GM13976 (cell line): ENCODE measurements around the gene EVX2.

Experiments
- DNase-seq: peaks from one replicate; pipeline ENCODE4 v3.0.0; 2012; ENCODE audit warnings: low spot score
- in situ Hi-C: fragments of 300-500 bp; cut with MboI; formaldehyde crosslinking; loops from one replicate; pipeline ENCODE4 v1.12.0; 2022; ENCODE audit warnings: low sequenced_read_pairs, mixed read lengths, inconsistent platforms; ENCODE audit not compliant: unreplicated experiment
- TF ChIP-seq, protein P1 (sequence below): IDR thresholded peaks from 2 replicates; pipeline ENCODE4 v1.5.1; 2012; ENCODE audit warnings: borderline replicate concordance, mild to moderate bottlenecking; ENCODE audit not compliant: insufficient read depth; ENCODE audit errors: extremely low read depth, missing control alignments, control extremely low read depth

EVX2 gene

DNA sequence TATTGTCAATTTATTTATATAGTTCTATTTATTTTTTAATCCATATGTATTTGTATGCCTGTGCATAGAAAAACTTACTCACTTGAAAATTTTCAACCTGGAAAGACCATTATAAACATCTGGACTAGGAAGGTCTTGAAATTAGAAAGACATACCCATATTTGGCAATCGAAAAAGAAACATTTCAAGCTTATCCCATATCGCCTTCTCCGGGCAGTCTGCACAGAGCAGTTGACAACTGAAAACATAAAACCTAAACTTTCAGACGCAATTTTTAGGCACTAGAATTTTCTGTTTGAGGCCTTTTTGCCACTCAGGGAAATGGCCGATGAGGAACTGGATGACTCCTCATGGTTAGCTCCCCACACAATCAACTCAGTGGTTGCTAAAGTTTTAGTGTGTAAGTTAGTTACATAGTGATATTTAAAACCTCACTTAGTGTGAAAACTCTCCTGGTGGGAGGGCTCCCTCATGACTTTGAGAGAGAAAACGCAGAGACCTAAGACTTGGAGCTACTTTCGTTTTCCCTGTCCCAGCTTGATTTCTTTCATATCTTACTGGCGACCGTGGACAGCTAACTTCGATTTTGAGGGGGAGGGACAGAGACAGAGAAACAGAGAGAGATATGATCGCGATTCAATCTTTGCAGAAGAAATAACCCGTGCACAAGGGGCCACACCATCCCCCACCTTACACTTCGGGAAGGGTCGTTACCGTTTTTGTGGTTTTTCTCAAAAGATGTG, 12.7 kb upstream of the EVX2 start:
- TF ChIP-seq, protein P1, sequence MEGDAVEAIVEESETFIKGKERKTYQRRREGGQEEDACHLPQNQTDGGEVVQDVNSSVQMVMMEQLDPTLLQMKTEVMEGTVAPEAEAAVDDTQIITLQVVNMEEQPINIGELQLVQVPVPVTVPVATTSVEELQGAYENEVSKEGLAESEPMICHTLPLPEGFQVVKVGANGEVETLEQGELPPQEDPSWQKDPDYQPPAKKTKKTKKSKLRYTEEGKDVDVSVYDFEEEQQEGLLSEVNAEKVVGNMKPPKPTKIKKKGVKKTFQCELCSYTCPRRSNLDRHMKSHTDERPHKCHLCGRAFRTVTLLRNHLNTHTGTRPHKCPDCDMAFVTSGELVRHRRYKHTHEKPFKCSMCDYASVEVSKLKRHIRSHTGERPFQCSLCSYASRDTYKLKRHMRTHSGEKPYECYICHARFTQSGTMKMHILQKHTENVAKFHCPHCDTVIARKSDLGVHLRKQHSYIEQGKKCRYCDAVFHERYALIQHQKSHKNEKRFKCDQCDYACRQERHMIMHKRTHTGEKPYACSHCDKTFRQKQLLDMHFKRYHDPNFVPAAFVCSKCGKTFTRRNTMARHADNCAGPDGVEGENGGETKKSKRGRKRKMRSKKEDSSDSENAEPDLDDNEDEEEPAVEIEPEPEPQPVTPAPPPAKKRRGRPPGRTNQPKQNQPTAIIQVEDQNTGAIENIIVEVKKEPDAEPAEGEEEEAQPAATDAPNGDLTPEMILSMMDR = no peak
- in situ Hi-C loops = loop anchor here (25.0 kb wide), 1 partner anchor 734 kb away; no protein-coding TSS in a partner anchor
- no peak for DNase-seq

DNA sequence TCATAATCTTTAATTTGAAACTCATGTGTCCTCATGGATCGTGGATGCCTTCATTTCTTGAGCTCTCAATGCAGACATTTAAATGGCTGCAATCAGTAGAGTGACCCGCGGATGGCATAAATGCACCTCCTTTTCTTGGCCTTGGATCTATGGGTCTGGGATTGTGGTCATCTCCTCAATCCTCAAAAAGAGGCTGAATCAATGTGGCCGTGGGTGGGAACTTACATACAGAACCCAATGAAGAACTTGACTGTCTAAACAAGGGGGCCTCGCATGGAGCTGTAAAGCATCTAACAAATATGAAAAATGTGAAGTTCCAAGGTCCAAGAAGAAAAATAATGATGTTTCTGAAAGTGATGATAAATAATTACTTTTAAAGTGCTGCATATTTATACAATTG, 11.7 kb upstream of the EVX2 start:
- no peak for DNase-seq
- in situ Hi-C loops = loop anchor here (25.0 kb wide), 1 partner anchor 733 kb away; no protein-coding TSS in a partner anchor
- TF ChIP-seq, protein P1 = no peak

DNA sequence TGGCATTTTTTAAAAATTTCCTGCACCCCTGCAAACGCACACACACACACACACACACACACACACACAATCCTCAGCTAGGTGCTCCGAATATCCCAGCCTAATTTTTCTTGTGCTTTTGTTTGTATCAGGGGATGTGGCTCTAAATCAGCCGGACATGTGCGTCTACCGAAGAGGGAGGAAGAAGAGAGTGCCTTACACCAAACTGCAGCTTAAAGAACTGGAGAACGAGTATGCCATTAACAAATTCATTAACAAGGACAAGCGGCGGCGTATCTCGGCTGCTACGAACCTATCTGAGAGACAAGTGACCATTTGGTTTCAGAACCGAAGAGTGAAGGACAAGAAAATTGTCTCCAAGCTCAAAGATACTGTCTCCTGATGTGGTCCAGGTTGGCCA, 10.6 kb upstream of the EVX2 start:
- no peak for DNase-seq
- in situ Hi-C loops = loop anchor here (25.0 kb wide), 1 partner anchor 732 kb away; no protein-coding TSS in a partner anchor
- TF ChIP-seq, protein P1 = no peak

DNA sequence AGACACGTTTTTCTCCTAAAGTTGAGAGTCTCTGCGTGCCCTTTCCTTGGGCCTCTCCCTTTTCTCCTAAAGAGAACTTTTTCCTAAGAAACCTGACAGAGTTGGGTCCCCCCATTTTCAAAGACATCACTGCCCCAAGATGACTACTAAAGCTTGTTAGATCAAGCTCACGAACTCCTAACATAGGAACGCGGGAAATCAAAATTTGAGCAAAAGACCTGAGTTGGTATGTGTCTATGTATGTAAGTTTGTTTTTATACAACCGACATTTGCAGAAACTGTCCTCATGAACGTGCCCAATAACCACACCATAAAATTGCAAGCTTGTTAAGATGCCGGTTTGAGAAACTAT, 10.1 kb upstream of the EVX2 start:
- in situ Hi-C loops = loop anchor here (25.0 kb wide), 1 partner anchor 732 kb away; no protein-coding TSS in a partner anchor
- DNase-seq = no peak
- TF ChIP-seq, protein P1 = no peak

DNA sequence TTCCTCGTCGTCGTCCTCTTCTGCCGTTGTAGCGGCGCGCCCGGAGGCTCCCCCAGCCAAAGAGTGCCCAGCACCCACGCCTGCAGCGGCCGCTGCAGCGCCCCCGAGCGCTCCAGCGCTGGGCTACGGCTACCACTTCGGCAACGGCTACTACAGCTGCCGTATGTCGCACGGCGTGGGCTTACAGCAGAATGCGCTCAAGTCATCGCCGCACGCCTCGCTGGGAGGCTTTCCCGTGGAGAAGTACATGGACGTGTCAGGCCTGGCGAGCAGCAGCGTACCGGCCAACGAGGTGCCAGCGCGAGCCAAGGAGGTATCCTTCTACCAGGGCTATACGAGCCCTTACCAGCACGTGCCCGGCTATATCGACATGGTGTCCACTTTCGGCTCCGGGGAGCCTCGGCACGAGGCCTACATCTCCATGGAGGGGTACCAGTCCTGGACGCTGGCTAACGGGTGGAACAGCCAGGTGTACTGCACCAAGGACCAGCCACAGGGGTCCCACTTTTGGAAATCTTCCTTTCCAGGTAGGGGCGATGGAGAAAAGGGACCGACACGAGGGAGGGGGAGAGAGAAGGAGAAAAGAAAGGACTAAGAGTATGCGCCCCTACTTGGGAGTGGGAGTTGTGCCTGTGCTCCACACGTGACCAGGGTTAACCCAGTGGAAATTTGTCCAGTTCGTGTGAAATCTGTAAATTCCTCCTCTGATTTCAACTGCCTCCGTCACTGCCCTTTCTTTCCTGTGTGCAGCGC, 9.6 kb upstream of the EVX2 start:
- DNase-seq = no peak
- in situ Hi-C loops = loop anchor here (25.0 kb wide), 1 partner anchor 731 kb away; no protein-coding TSS in a partner anchor
- TF ChIP-seq, protein P1 = no peak

DNA sequence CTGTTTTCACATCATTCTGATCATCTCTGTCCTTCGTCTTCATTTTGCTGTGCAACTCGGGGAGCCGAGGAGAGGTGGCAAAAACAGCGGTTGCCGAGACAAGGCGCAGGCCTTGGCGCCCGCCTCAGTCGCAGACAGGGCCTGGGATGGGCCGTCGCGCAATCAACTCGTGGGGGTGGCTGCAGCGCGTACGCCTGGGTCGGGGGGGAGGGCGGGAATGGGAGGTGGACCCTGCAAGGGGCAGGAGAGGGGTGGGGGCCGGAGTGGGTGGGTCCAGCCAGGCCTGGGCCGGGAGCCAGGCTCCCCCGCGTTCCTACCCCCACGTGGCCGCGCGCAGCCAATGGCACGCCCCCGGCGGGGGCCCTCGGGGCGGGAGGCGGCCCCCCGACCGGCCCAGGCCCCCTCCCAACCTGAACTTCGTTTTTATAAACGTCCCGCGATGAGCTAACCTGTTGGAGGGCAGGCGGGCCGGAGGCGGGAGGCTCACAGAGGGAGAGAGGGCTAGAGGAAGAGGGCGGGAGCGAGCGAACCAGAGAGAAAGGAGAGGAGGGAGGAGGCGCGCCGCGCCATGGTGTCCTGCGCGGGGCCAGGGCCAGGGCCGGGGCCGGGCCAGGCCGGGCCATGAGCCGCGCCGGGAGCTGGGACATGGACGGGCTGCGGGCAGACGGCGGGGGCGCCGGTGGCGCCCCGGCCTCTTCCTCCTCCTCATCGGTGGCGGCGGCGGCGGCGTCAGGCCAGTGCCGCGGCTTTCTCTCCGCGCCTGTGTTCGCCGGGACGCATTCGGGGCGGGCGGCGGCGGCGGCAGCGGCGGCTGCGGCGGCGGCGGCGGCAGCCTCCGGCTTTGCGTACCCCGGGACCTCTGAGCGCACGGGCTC, 8.7 kb upstream of the EVX2 start, which contains the start of gene HOXD13:
Gene HOXD13, plus strand, starts transcription at position 452 of the 875 bp plus-strand sequence. Its CDS starts 170 bp downstream, at position 622.
- TF ChIP-seq, protein P1 = no peak
- no peak for DNase-seq
- in situ Hi-C loops = loop anchor here (25.0 kb wide), 1 partner anchor 730 kb away; no protein-coding TSS in a partner anchor
